CD4-positive, alpha-beta T cell treated with Interleukin-6 at 100 ng/mL for 8 hours (primary cell): ENCODE results near the gene SLIT3.

Source experiments
- DNase-seq: peaks from one replicate; pipeline ENCODE4 v3.0.0-alpha.2; 2020; ENCODE audit warnings: mixed read lengths, low spot score

The SLIT3 gene

GRCh38 chr5:168796593-168797580, 504.1 kb downstream of the SLIT3 start:
- no peak for DNase-seq

GRCh38 chr5:168796000-168796399, 504.9 kb downstream of the SLIT3 start:
- no peak for DNase-seq

GRCh38 chr5:168793841-168794837, 506.8 kb downstream of the SLIT3 start:
- DNase-seq, result no peak

GRCh38 chr5:168792678-168793077, 508.3 kb downstream of the SLIT3 start:
- no peak for DNase-seq

- DNase-seq, result no peak
These were observed 510.2 kb downstream of the SLIT3 start for GRCh38 chr5:168790671-168791250.

- DNase-seq, result no peak
These were observed 510.8 kb downstream of the SLIT3 start for GRCh38 chr5:168790002-168790635.

- no peak for DNase-seq
These were observed 512.2 kb downstream of the SLIT3 start for GRCh38 chr5:168788786-168789185.

- no peak for DNase-seq
These were observed 512.8 kb downstream of the SLIT3 start for GRCh38 chr5:168788107-168788506.

GRCh38 chr5:168786147-168786546, 514.8 kb downstream of the SLIT3 start:
- DNase-seq, result no peak

- DNase-seq, result no peak
These were observed 516.5 kb downstream of the SLIT3 start for GRCh38 chr5:168784454-168784853.

GRCh38 chr5:168781941-168782571, 518.9 kb downstream of the SLIT3 start:
- DNase-seq, result no peak

GRCh38 chr5:168780888-168781287, 520.1 kb downstream of the SLIT3 start:
- DNase-seq, result no peak

- DNase-seq, result no peak
These were observed 521.6 kb downstream of the SLIT3 start for GRCh38 chr5:168779333-168779732.

- no peak for DNase-seq
These were observed 522.4 kb downstream of the SLIT3 start for GRCh38 chr5:168778536-168778935.

- DNase-seq, result no peak
These were observed 523.3 kb downstream of the SLIT3 start for GRCh38 chr5:168777651-168778050.

- no peak for DNase-seq
These were observed 524.9 kb downstream of the SLIT3 start for GRCh38 chr5:168776070-168776469.

- no peak for DNase-seq
These were observed 527.7 kb downstream of the SLIT3 start for GRCh38 chr5:168773226-168773625.

- no peak for DNase-seq
These were observed 528.5 kb downstream of the SLIT3 start for GRCh38 chr5:168772316-168772961.

GRCh38 chr5:168771678-168772077, 529.3 kb downstream of the SLIT3 start:
- no peak for DNase-seq

GRCh38 chr5:168770996-168771395, 529.9 kb downstream of the SLIT3 start:
- no peak for DNase-seq
